HFF-Myc (cell line): ENCODE measurements around the gene ARMC12.

Experiments
- DNase-seq: peaks from one replicate; pipeline ENCODE4 v3.0.0-alpha.2; 2011; ENCODE audit warnings: low read depth; ENCODE audit errors: extremely low read depth
- H3K4me3 ChIP-seq: replicated peaks from 2 replicates; pipeline ENCODE4 v1.5.1; 2011; ENCODE audit warnings: low read depth, mild to moderate bottlenecking, control low read depth, low read length
- TF ChIP-seq, protein P1 (sequence below): IDR thresholded peaks from 2 replicates; pipeline ENCODE4 v1.5.1; 2012; ENCODE audit warnings: mild to moderate bottlenecking, low read depth, low read length, control low read depth; ENCODE audit errors: missing control alignments

ARMC12 gene

DNA sequence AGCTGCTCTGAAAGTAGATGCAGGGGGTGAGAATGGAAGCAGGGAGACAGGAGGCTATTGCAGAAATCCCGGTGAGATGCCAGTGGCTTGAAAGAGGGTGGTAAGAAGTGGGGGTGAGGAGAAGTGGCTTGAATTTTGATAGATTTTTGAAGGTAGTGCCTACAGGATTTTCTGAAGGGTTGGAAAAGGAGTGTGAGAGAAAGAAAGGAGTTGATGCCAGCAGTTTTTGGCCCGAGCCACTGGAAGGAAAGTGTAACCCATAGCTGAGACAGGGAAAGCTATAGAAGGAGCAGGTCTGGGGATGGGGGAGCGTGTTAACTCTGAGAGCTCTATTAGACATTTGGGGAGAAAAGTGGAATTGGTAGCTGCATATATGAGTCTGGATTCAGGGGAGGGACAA lies 9.7 kb downstream of the ARMC12 start:
- no peak for DNase-seq
- no peak overlapping the region for H3K4me3 ChIP-seq
- TF ChIP-seq, protein P1, sequence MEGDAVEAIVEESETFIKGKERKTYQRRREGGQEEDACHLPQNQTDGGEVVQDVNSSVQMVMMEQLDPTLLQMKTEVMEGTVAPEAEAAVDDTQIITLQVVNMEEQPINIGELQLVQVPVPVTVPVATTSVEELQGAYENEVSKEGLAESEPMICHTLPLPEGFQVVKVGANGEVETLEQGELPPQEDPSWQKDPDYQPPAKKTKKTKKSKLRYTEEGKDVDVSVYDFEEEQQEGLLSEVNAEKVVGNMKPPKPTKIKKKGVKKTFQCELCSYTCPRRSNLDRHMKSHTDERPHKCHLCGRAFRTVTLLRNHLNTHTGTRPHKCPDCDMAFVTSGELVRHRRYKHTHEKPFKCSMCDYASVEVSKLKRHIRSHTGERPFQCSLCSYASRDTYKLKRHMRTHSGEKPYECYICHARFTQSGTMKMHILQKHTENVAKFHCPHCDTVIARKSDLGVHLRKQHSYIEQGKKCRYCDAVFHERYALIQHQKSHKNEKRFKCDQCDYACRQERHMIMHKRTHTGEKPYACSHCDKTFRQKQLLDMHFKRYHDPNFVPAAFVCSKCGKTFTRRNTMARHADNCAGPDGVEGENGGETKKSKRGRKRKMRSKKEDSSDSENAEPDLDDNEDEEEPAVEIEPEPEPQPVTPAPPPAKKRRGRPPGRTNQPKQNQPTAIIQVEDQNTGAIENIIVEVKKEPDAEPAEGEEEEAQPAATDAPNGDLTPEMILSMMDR: no peak

DNA sequence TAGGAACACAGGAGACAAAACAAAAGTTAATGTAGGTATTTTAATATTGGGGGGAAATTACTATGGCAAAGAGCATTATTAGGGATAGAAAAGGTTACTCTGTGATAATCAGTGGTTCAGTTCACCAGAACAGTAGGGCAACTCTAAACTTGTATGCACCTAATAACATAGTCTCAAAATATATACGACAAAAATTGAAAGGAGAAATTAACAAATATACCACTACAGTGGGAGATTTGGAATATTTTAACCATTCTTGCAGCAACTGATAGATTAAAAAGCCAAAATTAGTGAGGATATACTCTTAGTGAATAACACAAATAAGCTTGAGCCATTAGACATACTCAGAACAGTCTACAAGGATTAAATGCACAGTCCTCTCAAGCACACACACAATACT lies 11.0 kb downstream of the ARMC12 start:
- TF ChIP-seq, protein P1: no peak
- H3K4me3 ChIP-seq: no peak overlapping the region
- no peak for DNase-seq

DNA sequence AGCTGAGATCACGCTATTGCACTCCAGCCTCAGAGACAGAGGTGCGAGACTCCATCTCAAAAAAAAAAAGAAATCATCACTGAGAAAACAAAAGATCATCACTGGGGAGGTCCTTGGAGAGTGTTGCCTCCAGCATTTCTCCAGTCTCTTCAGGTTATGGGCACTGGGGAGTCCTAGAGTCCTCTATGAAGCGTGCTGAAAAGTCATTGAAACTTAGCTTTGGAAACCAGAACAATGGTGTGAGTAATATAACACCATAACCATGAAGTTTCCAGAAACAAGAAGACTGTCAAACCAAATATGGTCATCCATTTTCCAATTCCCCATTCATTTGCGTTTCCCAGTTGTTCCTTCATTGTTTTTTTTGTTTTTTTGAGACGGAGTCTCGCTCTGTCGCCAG lies 13.7 kb downstream of the ARMC12 start:
- no peak overlapping the region for H3K4me3 ChIP-seq
- no peak for DNase-seq
- TF ChIP-seq, protein P1: no peak

DNA sequence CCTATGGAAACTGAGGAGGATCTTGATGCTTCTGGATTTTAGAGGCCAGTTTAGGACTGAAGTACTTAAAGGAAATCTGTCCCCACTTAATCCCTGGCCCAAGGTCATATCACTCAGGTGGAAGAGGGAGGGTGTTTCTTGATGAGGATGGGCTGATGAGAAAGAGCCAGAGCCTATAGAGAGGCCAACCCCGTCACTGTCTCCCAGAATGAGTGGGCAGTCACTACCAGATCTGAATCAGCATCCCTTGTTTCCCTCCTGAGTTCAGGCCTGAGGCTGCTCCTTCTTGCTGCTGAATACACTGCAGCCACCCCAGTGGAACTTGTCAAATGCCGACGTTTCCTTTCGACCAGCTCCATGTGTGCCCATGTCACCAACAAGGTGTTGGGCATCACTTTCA lies 14.8 kb downstream of the ARMC12 start:
- DNase-seq: no peak
- H3K4me3 ChIP-seq: no peak overlapping the region
- TF ChIP-seq, protein P1: no peak

DNA sequence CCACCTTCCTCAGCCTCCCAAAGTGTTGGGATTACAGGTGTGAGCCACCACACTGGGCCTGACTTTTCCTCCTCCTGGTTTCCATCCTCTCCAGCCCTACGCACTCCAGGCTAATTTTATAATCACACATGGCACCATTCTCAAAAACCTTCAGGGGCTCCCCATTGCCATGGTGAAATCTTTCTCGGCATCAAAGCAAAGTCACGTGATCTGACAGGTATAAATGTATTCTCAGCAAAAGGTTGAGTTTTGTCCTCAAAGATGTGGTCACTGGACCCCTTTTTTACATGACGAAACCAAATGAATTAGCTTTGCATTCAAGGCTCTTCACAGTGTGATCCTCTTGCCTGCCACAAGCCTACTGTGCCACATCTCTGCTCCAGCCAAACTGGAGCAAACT lies 15.5 kb downstream of the ARMC12 start:
- TF ChIP-seq, protein P1: no peak
- no peak for DNase-seq

DNA sequence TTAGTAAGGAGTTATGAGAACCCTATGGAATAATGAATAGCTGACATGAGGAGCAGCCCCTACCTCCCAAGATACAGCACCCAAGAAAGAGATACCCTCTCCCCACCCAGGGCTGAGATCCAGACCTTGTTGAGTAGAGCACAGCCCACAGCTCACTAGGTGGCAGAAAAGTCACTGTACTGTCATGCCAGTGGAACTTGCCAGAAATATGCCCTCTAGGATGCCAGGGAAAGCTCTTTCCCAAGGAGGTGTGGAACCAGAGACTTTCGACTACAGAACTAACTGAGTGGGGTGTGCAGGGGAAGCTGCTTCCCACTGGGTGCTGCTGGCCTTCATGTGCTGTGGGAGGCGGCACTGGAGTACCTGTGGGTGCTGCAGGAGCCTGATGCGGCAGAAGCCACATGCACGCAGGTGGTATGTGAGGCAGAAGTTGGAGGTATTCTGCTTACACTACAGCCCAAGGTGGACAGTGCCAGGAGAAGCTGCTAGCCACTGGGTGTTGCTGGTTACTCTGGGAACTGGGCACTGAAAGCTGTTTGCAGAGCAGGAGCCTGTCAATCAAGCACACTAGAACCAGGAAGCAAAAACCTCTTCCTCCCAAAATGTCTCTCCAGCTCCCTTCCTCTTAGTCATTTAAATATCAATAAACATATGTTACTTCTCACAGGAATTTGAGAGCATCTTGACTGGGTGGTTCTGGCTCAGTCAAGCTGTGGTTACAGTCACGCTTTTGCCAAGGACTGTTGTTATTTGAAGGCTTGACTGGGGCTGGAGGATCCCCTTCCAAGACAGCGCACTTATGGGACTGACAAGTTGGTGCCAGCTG lies 17.8 kb downstream of the ARMC12 start:
- DNase-seq: no peak
- no peak overlapping the region for H3K4me3 ChIP-seq
- TF ChIP-seq, protein P1: no peak

More for the DNA sequence above, 15.5 kb downstream of the ARMC12 start:
- no peak overlapping the region for H3K4me3 ChIP-seq
